ENCODE data around the gene SLC12A9. TPM values are rescaled to one million over a fixed set of nuclear protein-coding genes. Genes with fewer than 3 reads are reported as not detected.

SLC12A9 gene
- total RNA-seq, 1 donor from 2014 or later: 19.4 TPM

- peaks cover 0 to 4% of the 10 kb centered on the region in 2 donors for H3K36me3 ChIP-seq
- peaks cover 0 to 3% of the 10 kb centered on the region in 2 donors for H3K4me1 ChIP-seq
- TF ChIP-seq CTCF (IDR thresholded peaks at IDR 0.05): no peak
- DNase-seq (ENCODE audit: low spot score in 2 of 2): no peak
- intact Hi-C loops (cut with DNase I): no loop called here
- no peak overlapping the region for H3K27ac ChIP-seq
- H3K4me3 ChIP-seq: no peak overlapping the region
- H3K27me3 ChIP-seq: peaks cover 5% of the 10 kb centered on the region
- H3K9me3 ChIP-seq: no peaks in the 10 kb centered on the region
These were observed 29.0 kb upstream of the SLC12A9 start for GRCh38 chr7:100823534-100823933.

GRCh38 chr7:100824499-100825214 lies 27.9 kb upstream of the SLC12A9 start:
- H3K4me1 ChIP-seq: peaks cover 0 to 3% of the 10 kb centered on the region in 2 donors
- intact Hi-C loops (cut with DNase I): no loop called here
- DNase-seq (ENCODE audit: low spot score in 2 of 2): no peak
- peak overlapping the region; percentile 6 to 71 for H3K4me3 ChIP-seq
- TF ChIP-seq CTCF (IDR thresholded peaks at IDR 0.05): no peak
- H3K36me3 ChIP-seq: peaks cover 0 to 4% of the 10 kb centered on the region in 2 donors
- peaks cover 5% of the 10 kb centered on the region for H3K27me3 ChIP-seq
- no peak overlapping the region for H3K27ac ChIP-seq
- no peaks in the 10 kb centered on the region for H3K9me3 ChIP-seq

GRCh38 chr7:100825215-100825671 lies 27.3 kb upstream of the SLC12A9 start:
- no peak overlapping the region for H3K27ac ChIP-seq
- intact Hi-C loops (cut with DNase I): no loop called here
- peaks cover 0 to 3% of the 10 kb centered on the region in 2 donors for H3K4me1 ChIP-seq
- H3K27me3 ChIP-seq: peaks cover 5% of the 10 kb centered on the region
- H3K36me3 ChIP-seq: peaks cover 0 to 4% of the 10 kb centered on the region in 2 donors
- H3K4me3 ChIP-seq: peak overlapping the region; percentile 71 to 78
- no peak for DNase-seq (ENCODE audit: low spot score in 2 of 2)
- no peaks in the 10 kb centered on the region for H3K9me3 ChIP-seq
- TF ChIP-seq CTCF (IDR thresholded peaks at IDR 0.05): no peak

- no peak for TF ChIP-seq CTCF (IDR thresholded peaks at IDR 0.05)
- DNase-seq (ENCODE audit: low spot score in 2 of 2): no peak
- intact Hi-C loops (cut with DNase I): no loop called here
- peaks cover 0 to 3% of the 10 kb centered on the region in 2 donors for H3K4me1 ChIP-seq
- H3K36me3 ChIP-seq: peaks cover 0 to 4% of the 10 kb centered on the region in 2 donors
- peaks cover 5% of the 10 kb centered on the region for H3K27me3 ChIP-seq
- peak overlapping the region; percentile 71 to 78 for H3K4me3 ChIP-seq
- H3K27ac ChIP-seq: no peak overlapping the region
- no peaks in the 10 kb centered on the region for H3K9me3 ChIP-seq
These were observed 26.6 kb upstream of the SLC12A9 start for GRCh38 chr7:100825751-100826513.

- DNase-seq (ENCODE audit: low spot score in 2 of 2): no peak
- H3K4me1 ChIP-seq: peaks cover 0 to 3% of the 10 kb centered on the region in 2 donors
- no peak overlapping the region for H3K27ac ChIP-seq
- H3K9me3 ChIP-seq: no peaks in the 10 kb centered on the region
- peaks cover 0 to 4% of the 10 kb centered on the region in 2 donors for H3K36me3 ChIP-seq
- peaks cover 5% of the 10 kb centered on the region for H3K27me3 ChIP-seq
- intact Hi-C loops (cut with DNase I): no loop called here
- peak overlapping the region; percentile 71 to 78 for H3K4me3 ChIP-seq
- no peak for TF ChIP-seq CTCF (IDR thresholded peaks at IDR 0.05)
These were observed 25.8 kb upstream of the SLC12A9 start for GRCh38 chr7:100826514-100827329.

Measured in ascending aorta (tissue), 2 donors.